Chondrocyte (in vitro differentiated cells): ENCODE measurements around the gene TLE5. TPM values are rescaled to one million over a fixed set of nuclear protein-coding genes. Genes with fewer than 3 reads are reported as not detected.

Experiments
- DNase-seq: peaks from one replicate; pipeline ENCODE4 v3.0.0; 2021; ENCODE audit warnings: mixed read lengths, low spot score
- H3K27ac Mint-ChIP-seq: one replicate; pipeline ENCODE4 v1.8.0; 2021; ENCODE audit warnings: mild to moderate bottlenecking, moderate library complexity, mixed read lengths; ENCODE audit not compliant: unreplicated experiment
- H3K27me3 Mint-ChIP-seq: 2 replicates; pipeline ENCODE4 v1.8.0; 2021; ENCODE audit warnings: low read depth, mixed read lengths
- H3K36me3 Mint-ChIP-seq: 2 replicates; pipeline ENCODE4 v1.8.0; 2021; ENCODE audit warnings: low read depth, mixed read lengths
- H3K4me1 Mint-ChIP-seq: 2 replicates; pipeline ENCODE4 v1.8.0; 2021; ENCODE audit warnings: low read depth, mild to moderate bottlenecking, mixed read lengths
- H3K4me3 Mint-ChIP-seq: one replicate; pipeline ENCODE4 v1.8.0; 2021; ENCODE audit warnings: mild to moderate bottlenecking, moderate library complexity, mixed read lengths; ENCODE audit not compliant: unreplicated experiment
- H3K9me3 Mint-ChIP-seq: 2 replicates; pipeline ENCODE4 v1.8.0; 2021; ENCODE audit warnings: low read depth, mixed read lengths
- total RNA-seq: library from RNA; stranded (reverse); gene quantifications from 3 replicates; pipeline ENCODE4 v1.2.1, GENCODE V29; 2021
- TF ChIP-seq, protein P1 (sequence below): fragments of 200-600 bp; sonication (generic); IDR thresholded peaks from 2 replicates; pipeline ENCODE4 v1.5.0; 2021; ENCODE audit warnings: antibody characterized with exemption, mild to moderate bottlenecking, moderate library complexity

TLE5 gene
- total RNA-seq, 1 donor from 2014 or later: 303 TPM

- H3K27me3 Mint-ChIP-seq: no peaks in the 10 kb centered on the region
- H3K36me3 Mint-ChIP-seq: peaks cover 3% of the 10 kb centered on the region
- no peak overlapping the region for H3K4me3 Mint-ChIP-seq
- no peak overlapping the region for H3K27ac Mint-ChIP-seq
- TF ChIP-seq, protein P1, sequence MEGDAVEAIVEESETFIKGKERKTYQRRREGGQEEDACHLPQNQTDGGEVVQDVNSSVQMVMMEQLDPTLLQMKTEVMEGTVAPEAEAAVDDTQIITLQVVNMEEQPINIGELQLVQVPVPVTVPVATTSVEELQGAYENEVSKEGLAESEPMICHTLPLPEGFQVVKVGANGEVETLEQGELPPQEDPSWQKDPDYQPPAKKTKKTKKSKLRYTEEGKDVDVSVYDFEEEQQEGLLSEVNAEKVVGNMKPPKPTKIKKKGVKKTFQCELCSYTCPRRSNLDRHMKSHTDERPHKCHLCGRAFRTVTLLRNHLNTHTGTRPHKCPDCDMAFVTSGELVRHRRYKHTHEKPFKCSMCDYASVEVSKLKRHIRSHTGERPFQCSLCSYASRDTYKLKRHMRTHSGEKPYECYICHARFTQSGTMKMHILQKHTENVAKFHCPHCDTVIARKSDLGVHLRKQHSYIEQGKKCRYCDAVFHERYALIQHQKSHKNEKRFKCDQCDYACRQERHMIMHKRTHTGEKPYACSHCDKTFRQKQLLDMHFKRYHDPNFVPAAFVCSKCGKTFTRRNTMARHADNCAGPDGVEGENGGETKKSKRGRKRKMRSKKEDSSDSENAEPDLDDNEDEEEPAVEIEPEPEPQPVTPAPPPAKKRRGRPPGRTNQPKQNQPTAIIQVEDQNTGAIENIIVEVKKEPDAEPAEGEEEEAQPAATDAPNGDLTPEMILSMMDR: no peak
- no peaks in the 10 kb centered on the region for H3K4me1 Mint-ChIP-seq
- no peak for DNase-seq
- no peaks in the 10 kb centered on the region for H3K9me3 Mint-ChIP-seq
These were observed 54.3 kb downstream of the TLE5 start for GRCh38 chr19:3007975-3008374.

- H3K36me3 Mint-ChIP-seq: peaks cover 3% of the 10 kb centered on the region
- H3K4me1 Mint-ChIP-seq: no peaks in the 10 kb centered on the region
- H3K27me3 Mint-ChIP-seq: no peaks in the 10 kb centered on the region
- H3K27ac Mint-ChIP-seq: no peak overlapping the region
- no peak overlapping the region for H3K4me3 Mint-ChIP-seq
- no peak for DNase-seq
- TF ChIP-seq, protein P1: no peak
- H3K9me3 Mint-ChIP-seq: no peaks in the 10 kb centered on the region
These were observed 56.1 kb downstream of the TLE5 start for GRCh38 chr19:3006075-3006767.

DNA sequence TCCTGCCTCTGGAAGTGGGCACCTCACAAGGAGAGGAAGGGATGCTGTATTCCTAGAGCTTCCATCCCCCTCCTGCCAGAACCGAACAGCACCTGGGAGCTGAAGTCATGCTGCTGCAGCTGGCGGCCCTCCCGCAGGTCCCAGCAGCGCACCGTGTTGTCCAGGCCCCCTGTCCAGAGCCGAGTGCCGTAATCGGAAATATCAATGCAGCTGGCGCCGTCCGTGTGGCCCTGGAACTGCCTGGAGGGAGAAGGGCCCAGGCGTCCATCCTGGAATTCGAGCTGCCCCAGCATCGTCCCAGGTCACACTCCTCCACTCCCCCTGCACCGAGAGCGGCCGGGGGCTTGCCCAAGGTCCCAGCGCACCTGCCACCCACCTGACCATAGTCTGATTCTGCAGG, 57.0 kb downstream of the TLE5 start:
- TF ChIP-seq, protein P1: no peak
- Mint-ChIP-seq H3K9me3 (no peaks in the 10 kb centered on the region), H3K4me3 (no peak overlapping the region), H3K36me3 (peaks cover 1% of the 10 kb centered on the region), H3K27ac (no peak overlapping the region), H3K27me3 (no peaks in the 10 kb centered on the region), H3K4me1 (no peaks in the 10 kb centered on the region)
- no peak for DNase-seq

DNA sequence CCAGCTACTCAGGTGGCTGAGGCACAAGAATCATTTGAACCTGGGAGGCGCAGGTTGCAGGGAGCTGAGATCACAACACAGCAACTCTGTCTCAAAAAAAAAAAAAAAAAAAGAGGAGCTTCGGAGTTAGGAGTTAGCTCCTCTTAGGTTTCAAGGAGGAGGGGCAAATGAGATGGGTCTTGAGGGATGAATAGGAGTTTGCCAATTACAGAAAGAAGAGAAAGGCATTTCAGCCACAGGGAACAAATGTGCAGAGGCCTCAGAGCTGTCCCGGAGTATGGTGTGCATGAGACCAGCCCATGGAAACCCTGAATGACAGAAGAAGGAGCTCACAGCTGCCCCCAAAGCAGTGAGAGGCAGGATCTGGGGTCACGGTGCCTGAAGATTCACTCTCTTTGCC, 57.8 kb downstream of the TLE5 start:
- Mint-ChIP-seq H3K9me3 (no peaks in the 10 kb centered on the region), H3K27me3 (no peaks in the 10 kb centered on the region), H3K4me3 (no peak overlapping the region), H3K4me1 (no peaks in the 10 kb centered on the region), H3K36me3 (peaks cover 1% of the 10 kb centered on the region), H3K27ac (no peak overlapping the region)
- DNase-seq: no peak
- TF ChIP-seq, protein P1: no peak

- H3K27ac Mint-ChIP-seq: no peak overlapping the region
- DNase-seq: no peak
- peaks cover 5% of the 10 kb centered on the region for H3K36me3 Mint-ChIP-seq
- H3K4me1 Mint-ChIP-seq: no peaks in the 10 kb centered on the region
- H3K27me3 Mint-ChIP-seq: no peaks in the 10 kb centered on the region
- H3K9me3 Mint-ChIP-seq: no peaks in the 10 kb centered on the region
- TF ChIP-seq, protein P1: no peak
- no peak overlapping the region for H3K4me3 Mint-ChIP-seq
These were observed 59.2 kb downstream of the TLE5 start for GRCh38 chr19:3003046-3003445.

Other genes starting within 250 kb of the TLE5 start
- gene ZNF554, start 242.6 kb downstream of the TLE5 start, total RNA-seq: 4.1 to 4.5 TPM (median 4.4 TPM) in 3 replicates
- 7.4 to 9.2 TPM (median 8.5 TPM) in 3 replicates for gene ZNF555, start 221.0 kb downstream of the TLE5 start, total RNA-seq
- not detected in 3 replicates for gene ZNF556, start 195.2 kb downstream of the TLE5 start, total RNA-seq
- 2.2 to 2.9 TPM (median 2.2 TPM) in 3 replicates for gene ZNF57, start 161.6 kb downstream of the TLE5 start, total RNA-seq
- 2.9 to 4.1 TPM (median 3.6 TPM) in 3 replicates for gene ZNF77, start 117.5 kb downstream of the TLE5 start, total RNA-seq
- gene TLE6, start 84.9 kb downstream of the TLE5 start, total RNA-seq: 0.36 to 1.1 TPM (median 0.55 TPM) in 3 replicates
- gene TLE2, start 33.2 kb downstream of the TLE5 start, total RNA-seq: 12.3 to 14.1 TPM (median 13.7 TPM) in 3 replicates
- 62.1 to 68.9 TPM (median 68.1 TPM) in 3 replicates for gene GNA11, start 31.9 kb upstream of the TLE5 start, total RNA-seq
- not detected in 3 replicates for gene GNA15, start 73.5 kb upstream of the TLE5 start, total RNA-seq
- gene S1PR4, start 116.3 kb upstream of the TLE5 start, total RNA-seq: not detected in 3 replicates
- 80.7 to 97.1 TPM (median 82.5 TPM) in 3 replicates for gene NCLN, start 123.4 kb upstream of the TLE5 start, total RNA-seq
- gene CELF5, start 162.2 kb upstream of the TLE5 start, total RNA-seq: 0.22 to 0.31 TPM in 2 of 3 replicates, not detected in the other